ENCODE results near the gene JCAD. TPM values are rescaled to one million over a fixed set of nuclear protein-coding genes. Genes with fewer than 3 reads are reported as not detected.

The JCAD gene
- total and polyA plus RNA-seq, 2 experiments from 2014 or later, result 0.78 to 2.1 TPM

DNA sequence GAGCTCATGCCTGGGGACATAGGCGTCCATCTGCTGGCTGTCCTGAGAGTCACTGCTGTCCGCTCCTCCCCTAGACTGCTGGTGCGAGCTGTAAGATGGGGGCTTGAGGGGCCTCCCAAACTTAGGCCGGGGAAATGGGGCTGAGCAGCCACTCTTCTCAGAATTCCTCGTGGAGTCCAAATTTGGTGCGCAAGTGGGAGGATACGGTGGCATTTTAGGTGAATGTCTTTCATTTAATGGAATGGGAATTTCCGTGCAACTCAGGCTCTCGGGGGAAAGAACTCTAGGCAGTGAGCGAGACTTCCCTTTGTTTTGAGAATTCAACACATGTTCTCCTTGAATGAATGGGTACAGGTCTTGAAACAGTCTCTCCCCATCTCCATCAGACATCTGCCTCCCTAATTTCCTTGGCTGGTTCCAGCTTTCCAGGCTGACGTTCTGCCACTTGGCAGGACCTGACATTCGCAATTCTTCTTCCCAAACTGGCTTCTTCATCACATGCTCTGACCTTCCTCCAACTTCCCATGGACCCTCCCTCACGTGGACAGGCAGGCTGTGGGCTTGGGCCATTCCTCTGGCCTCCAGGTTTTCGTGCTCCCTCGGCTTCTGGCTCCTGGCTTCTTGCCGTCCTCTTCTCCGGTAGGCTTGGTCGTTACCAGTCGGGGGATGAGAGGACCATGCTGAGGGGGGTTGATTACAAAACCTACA lies 30.1 kb downstream of the JCAD start:
- Histone ChIP-seq H2AFZ (no peak overlapping the region), H3K4me2 (no peak overlapping the region), H3K27ac (ENCODE audit: low read depth) (no peak overlapping the region), H3F3A (replicated peaks; ENCODE audit: low read depth) (no peaks in the 10 kb centered on the region), H4K20me1 (replicated peaks; ENCODE audit: insufficient read depth) (no peaks in the 10 kb centered on the region), H3K79me2 (replicated peaks; ENCODE audit: insufficient read depth) (no peaks in the 10 kb centered on the region), H3K9me2 (ENCODE audit: insufficient read depth) (no peaks in the 10 kb centered on the region), H3K4me3 (no peak overlapping the region), H3K27me3 (ENCODE audit: insufficient read depth) (no peaks in the 10 kb centered on the region), H3K36me3 (ENCODE audit: insufficient read depth) (no peaks in the 10 kb centered on the region), H3K4me1 (ENCODE audit: insufficient read depth) (peaks cover 6% of the 10 kb centered on the region; the same call in 1 of the 2 replicates)
- Mint-ChIP-seq H3K4me1 (peaks cover 18% of the 10 kb centered on the region), H3K4me3 (no peak overlapping the region), H3K27me3 (ENCODE audit: insufficient read depth, low read depth, poor library complexity) (peaks cover 2% of the 10 kb centered on the region), H3K9me3 (no peaks in the 10 kb centered on the region), H3K36me3 (ENCODE audit: low read depth) (no peaks in the 10 kb centered on the region), H3K27ac (no peak overlapping the region)
- ATAC-seq (no peak), DNase-seq (ENCODE audit: low spot score) (no peak)
- TF ChIP-seq, protein P1, sequence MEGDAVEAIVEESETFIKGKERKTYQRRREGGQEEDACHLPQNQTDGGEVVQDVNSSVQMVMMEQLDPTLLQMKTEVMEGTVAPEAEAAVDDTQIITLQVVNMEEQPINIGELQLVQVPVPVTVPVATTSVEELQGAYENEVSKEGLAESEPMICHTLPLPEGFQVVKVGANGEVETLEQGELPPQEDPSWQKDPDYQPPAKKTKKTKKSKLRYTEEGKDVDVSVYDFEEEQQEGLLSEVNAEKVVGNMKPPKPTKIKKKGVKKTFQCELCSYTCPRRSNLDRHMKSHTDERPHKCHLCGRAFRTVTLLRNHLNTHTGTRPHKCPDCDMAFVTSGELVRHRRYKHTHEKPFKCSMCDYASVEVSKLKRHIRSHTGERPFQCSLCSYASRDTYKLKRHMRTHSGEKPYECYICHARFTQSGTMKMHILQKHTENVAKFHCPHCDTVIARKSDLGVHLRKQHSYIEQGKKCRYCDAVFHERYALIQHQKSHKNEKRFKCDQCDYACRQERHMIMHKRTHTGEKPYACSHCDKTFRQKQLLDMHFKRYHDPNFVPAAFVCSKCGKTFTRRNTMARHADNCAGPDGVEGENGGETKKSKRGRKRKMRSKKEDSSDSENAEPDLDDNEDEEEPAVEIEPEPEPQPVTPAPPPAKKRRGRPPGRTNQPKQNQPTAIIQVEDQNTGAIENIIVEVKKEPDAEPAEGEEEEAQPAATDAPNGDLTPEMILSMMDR (conservative IDR thresholded peaks at IDR 0.05; ENCODE audit: low read depth in 2 of 2), result no peak
- TF ChIP-seq, protein P2, sequence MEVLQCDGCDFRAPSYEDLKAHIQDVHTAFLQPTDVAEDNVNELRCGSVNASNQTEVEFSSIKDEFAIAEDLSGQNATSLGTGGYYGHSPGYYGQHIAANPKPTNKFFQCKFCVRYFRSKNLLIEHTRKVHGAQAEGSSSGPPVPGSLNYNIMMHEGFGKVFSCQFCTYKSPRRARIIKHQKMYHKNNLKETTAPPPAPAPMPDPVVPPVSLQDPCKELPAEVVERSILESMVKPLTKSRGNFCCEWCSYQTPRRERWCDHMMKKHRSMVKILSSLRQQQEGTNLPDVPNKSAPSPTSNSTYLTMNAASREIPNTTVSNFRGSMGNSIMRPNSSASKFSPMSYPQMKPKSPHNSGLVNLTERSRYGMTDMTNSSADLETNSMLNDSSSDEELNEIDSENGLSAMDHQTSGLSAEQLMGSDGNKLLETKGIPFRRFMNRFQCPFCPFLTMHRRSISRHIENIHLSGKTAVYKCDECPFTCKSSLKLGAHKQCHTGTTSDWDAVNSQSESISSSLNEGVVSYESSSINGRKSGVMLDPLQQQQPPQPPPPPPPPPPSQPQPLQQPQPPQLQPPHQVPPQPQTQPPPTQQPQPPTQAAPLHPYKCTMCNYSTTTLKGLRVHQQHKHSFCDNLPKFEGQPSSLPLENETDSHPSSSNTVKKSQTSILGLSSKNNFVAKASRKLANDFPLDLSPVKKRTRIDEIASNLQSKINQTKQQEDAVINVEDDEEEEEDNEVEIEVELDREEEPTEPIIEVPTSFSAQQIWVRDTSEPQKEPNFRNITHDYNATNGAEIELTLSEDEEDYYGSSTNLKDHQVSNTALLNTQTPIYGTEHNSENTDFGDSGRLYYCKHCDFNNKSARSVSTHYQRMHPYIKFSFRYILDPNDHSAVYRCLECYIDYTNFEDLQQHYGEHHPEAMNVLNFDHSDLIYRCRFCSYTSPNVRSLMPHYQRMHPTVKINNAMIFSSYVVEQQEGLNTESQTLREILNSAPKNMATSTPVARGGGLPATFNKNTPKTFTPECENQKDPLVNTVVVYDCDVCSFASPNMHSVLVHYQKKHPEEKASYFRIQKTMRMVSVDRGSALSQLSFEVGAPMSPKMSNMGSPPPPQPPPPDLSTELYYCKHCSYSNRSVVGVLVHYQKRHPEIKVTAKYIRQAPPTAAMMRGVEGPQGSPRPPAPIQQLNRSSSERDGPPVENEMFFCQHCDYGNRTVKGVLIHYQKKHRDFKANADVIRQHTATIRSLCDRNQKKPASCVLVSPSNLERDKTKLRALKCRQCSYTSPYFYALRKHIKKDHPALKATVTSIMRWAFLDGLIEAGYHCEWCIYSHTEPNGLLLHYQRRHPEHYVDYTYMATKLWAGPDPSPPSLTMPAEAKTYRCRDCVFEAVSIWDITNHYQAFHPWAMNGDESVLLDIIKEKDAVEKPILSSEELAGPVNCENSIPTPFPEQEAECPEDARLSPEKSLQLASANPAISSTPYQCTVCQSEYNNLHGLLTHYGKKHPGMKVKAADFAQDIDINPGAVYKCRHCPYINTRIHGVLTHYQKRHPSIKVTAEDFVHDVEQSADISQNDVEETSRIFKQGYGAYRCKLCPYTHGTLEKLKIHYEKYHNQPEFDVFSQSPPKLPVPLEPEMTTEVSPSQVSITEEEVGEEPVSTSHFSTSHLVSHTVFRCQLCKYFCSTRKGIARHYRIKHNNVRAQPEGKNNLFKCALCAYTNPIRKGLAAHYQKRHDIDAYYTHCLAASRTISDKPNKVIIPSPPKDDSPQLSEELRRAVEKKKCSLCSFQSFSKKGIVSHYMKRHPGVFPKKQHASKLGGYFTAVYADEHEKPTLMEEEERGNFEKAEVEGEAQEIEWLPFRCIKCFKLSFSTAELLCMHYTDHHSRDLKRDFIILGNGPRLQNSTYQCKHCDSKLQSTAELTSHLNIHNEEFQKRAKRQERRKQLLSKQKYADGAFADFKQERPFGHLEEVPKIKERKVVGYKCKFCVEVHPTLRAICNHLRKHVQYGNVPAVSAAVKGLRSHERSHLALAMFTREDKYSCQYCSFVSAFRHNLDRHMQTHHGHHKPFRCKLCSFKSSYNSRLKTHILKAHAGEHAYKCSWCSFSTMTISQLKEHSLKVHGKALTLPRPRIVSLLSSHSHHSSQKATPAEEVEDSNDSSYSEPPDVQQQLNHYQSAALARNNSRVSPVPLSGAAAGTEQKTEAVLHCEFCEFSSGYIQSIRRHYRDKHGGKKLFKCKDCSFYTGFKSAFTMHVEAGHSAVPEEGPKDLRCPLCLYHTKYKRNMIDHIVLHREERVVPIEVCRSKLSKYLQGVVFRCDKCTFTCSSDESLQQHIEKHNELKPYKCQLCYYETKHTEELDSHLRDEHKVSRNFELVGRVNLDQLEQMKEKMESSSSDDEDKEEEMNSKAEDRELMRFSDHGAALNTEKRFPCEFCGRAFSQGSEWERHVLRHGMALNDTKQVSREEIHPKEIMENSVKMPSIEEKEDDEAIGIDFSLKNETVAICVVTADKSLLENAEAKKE (CRISPR knock-in tag; IDR thresholded peaks at IDR 0.05), result no peak
- TF ChIP-seq JUNB (IDR thresholded peaks at IDR 0.05; ENCODE audit: unreplicated experiment), result no peak
- no peak for TF ChIP-seq STAT1 (IDR thresholded peaks at IDR 0.05; ENCODE audit: unreplicated experiment)
- TF ChIP-seq CREB1 (CRISPR knock-in tag; IDR thresholded peaks at IDR 0.05; ENCODE audit: low read depth), result no peak
- no peak for TF ChIP-seq EZH2 (IDR thresholded peaks at IDR 0.05; ENCODE audit: low read depth, unreplicated experiment)
- no peak for TF ChIP-seq NANOG (IDR thresholded peaks at IDR 0.05; ENCODE audit: borderline replicate concordance)
- TF ChIP-seq ZNF331 (CRISPR knock-in tag; IDR thresholded peaks at IDR 0.05; ENCODE audit: low read depth), result no peak
- no peak for TF ChIP-seq ZNF114 (CRISPR knock-in tag; IDR thresholded peaks at IDR 0.05)
- no peak for TF ChIP-seq POLR2AphosphoS5 (IDR thresholded peaks at IDR 0.05; ENCODE audit: low read depth)
- TF ChIP-seq, protein P3, sequence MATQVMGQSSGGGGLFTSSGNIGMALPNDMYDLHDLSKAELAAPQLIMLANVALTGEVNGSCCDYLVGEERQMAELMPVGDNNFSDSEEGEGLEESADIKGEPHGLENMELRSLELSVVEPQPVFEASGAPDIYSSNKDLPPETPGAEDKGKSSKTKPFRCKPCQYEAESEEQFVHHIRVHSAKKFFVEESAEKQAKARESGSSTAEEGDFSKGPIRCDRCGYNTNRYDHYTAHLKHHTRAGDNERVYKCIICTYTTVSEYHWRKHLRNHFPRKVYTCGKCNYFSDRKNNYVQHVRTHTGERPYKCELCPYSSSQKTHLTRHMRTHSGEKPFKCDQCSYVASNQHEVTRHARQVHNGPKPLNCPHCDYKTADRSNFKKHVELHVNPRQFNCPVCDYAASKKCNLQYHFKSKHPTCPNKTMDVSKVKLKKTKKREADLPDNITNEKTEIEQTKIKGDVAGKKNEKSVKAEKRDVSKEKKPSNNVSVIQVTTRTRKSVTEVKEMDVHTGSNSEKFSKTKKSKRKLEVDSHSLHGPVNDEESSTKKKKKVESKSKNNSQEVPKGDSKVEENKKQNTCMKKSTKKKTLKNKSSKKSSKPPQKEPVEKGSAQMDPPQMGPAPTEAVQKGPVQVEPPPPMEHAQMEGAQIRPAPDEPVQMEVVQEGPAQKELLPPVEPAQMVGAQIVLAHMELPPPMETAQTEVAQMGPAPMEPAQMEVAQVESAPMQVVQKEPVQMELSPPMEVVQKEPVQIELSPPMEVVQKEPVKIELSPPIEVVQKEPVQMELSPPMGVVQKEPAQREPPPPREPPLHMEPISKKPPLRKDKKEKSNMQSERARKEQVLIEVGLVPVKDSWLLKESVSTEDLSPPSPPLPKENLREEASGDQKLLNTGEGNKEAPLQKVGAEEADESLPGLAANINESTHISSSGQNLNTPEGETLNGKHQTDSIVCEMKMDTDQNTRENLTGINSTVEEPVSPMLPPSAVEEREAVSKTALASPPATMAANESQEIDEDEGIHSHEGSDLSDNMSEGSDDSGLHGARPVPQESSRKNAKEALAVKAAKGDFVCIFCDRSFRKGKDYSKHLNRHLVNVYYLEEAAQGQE (IDR thresholded peaks at IDR 0.05; ENCODE audit: unreplicated experiment), result no peak
- TF ChIP-seq EZH2phosphoT487 (IDR thresholded peaks at IDR 0.05; ENCODE audit: unreplicated experiment), result no peak
- TF ChIP-seq, protein P4, sequence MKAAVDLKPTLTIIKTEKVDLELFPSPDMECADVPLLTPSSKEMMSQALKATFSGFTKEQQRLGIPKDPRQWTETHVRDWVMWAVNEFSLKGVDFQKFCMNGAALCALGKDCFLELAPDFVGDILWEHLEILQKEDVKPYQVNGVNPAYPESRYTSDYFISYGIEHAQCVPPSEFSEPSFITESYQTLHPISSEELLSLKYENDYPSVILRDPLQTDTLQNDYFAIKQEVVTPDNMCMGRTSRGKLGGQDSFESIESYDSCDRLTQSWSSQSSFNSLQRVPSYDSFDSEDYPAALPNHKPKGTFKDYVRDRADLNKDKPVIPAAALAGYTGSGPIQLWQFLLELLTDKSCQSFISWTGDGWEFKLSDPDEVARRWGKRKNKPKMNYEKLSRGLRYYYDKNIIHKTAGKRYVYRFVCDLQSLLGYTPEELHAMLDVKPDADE (IDR thresholded peaks at IDR 0.05), result no peak

All from GM23338 (cell line).